KBM-7 (cell line): ENCODE results near the gene ZNF74.
"Not testable (repeated sequence)": the region's sequence is repeated elsewhere in the genome, so short reads cannot be mapped to it uniquely, and the experiment has no call there.

Source experiments
- DNase-seq: peaks from one replicate; pipeline ENCODE4 v3.0.0-alpha.2; 2015
- in situ Hi-C: fragments of 300-500 bp; cut with MboI; formaldehyde crosslinking; loops from 2 replicates; pipeline ENCODE4 v1.14.3; 2020; ENCODE audit warnings: low sequenced_read_pairs, low pct_unique_long_range_greater_than_20kb, mixed read lengths

Gene ZNF74

DNA sequence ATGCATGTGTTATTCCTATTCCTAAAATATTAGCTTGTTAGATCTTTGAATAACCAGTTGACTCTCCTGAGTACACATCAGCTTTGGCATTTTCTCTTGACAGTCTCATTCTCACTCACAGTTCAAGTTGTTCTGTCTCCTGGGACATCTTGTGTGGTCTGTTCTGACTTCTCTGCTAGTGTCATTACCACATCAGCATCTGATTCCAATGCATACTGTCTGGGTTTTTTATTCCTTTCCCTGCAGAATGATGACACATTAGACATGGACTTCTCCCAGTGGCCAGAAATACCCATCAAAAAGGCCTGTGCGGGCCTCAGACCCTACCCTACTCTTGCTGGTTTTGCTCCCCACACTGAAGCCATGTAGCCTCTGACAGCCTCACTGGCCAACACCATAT, 2.7 kb downstream of the ZNF74 start:
- DNase-seq = no peak
- in situ Hi-C loops = no loop called here

GRCh38 chr22:20397498-20397897, 3.5 kb downstream of the ZNF74 start:
- DNase-seq = no peak
- in situ Hi-C loops = no loop called here

DNA sequence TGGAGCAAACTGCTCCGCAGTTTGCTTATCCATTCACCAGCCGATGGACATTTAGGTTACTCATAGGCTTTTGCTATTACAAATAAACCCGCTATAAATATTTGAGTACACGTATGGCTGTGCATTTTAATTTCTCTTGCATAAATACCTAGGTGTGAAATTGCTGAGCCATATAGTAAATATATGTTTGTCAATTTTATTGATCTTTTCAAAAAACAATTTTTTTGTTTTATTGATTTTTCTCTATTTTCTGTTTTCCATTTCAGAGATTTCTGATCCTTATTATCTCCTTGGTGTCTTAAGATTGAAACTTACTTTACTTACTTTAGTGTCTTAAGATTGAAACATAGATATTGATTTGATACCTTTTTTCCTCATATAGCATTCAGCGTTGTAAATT, 4.5 kb downstream of the ZNF74 start:
- in situ Hi-C loops = no loop called here

GRCh38 chr22:20399866-20400605, 6.1 kb downstream of the ZNF74 start:
- in situ Hi-C loops = loop anchor here (25.0 kb wide), 1 partner anchor 362 kb away; the partner anchor contains the start of gene SERPIND1
- DNase-seq = no peak

More for the DNA sequence above, 4.5 kb downstream of the ZNF74 start:
- DNase-seq = no peak

- in situ Hi-C loops = loop anchor here (25.0 kb wide), 1 partner anchor 362 kb away; the partner anchor contains the start of gene SERPIND1
- DNase-seq = no peak
These were observed 6.8 kb downstream of the ZNF74 start for GRCh38 chr22:20400606-20401375.

- in situ Hi-C loops = loop anchor here (25.0 kb wide), 1 partner anchor 361 kb away; the partner anchor contains the start of gene SERPIND1
- no peak for DNase-seq
These were observed 7.5 kb downstream of the ZNF74 start for GRCh38 chr22:20401376-20402014.

DNA sequence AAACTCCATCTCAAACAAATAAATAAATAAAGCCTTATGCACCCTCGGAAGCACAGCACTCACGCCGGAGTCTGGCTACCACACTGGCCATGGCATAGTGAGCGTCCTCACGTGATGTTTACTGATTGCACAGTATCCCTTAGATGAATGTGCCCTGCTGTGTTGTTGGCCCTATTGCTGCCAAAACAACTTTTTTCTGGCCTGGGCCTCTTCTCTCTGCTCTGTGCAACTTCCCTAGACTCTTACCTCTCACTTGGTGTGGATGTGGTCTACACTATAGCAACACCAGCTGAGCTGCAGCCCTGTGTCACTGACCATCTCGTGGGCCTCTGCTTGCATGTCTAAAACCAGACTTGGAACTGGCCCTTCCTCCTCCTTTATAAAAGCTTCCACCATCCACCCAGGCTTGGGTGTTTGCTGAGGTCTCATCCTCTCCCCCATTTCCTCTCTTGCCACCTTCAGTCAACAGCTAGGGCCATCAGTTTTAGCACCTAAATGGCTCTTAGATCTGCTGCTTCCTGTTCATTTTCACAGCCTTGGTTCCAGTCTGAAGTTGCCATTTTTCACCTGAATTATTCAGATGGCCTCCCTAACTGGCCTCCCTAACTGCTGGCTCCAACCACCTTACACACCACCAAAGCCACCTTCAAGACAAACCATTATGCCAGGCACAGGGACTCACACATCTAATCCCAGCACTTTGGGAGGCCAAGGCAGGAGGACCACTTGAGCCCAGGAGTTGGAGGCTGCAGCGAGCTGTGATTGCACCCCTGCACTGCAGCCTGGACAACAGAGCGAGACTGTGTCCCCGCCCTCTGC, 9.2 kb downstream of the ZNF74 start:
- in situ Hi-C loops = loop anchor here (25.0 kb wide), 1 partner anchor 359 kb away; the partner anchor contains the start of gene SERPIND1
- no peak for DNase-seq

- in situ Hi-C loops = loop anchor here (25.0 kb wide), 1 partner anchor 359 kb away; the partner anchor contains the start of gene SERPIND1
- no peak for DNase-seq
These were observed 9.8 kb downstream of the ZNF74 start for GRCh38 chr22:20403779-20404140.

DNA sequence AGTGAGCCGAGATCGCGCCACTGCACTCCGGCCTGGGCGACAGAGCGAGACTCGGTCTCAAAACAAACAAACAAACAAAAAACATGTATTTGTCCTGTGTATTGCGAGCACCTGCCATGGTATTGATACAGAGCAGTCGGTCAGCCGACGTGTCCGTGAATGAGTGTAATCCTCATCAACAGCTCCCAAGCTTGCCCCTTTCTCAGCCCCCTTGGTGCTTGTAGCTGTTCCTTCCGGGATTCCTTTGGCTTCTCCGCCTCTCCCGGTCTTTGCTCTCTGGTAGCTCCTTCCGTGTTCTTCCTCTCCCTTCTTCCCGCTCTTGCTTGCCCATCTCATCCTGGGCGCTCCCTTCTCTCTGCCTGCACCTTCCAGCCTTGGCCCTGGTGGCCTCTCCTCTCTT, 10.9 kb downstream of the ZNF74 start:
- no peak for DNase-seq
- in situ Hi-C loops = loop anchor here (25.0 kb wide), 1 partner anchor 357 kb away; the partner anchor contains the start of gene SERPIND1

DNA sequence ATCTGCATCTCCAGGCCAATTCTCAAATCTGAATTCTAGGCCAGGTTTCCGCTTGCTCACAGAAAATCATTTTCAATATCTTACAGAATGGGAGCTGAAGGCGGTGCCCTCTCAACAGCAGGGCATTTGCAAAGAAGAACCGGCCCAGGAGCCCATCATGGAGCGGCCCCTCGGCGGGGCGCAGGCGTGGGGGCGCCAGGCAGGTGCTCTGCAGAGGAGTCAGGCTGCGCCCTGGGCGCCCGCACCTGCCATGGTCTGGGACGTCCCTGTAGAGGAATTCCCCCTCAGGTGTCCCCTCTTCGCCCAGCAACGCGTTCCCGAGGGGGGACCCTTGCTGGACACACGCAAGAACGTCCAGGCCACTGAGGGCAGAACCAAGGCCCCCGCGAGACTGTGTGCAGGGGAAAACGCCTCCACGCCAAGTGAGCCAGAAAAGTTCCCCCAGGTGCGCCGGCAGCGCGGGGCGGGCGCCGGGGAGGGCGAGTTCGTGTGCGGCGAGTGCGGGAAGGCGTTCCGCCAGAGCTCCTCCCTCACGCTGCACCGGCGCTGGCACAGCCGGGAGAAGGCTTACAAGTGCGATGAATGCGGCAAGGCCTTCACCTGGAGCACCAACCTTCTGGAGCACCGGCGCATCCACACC, 11.5 kb downstream of the ZNF74 start:
- in situ Hi-C loops = loop anchor here (25.0 kb wide), 1 partner anchor 357 kb away; the partner anchor contains the start of gene SERPIND1
- no peak for DNase-seq

DNA sequence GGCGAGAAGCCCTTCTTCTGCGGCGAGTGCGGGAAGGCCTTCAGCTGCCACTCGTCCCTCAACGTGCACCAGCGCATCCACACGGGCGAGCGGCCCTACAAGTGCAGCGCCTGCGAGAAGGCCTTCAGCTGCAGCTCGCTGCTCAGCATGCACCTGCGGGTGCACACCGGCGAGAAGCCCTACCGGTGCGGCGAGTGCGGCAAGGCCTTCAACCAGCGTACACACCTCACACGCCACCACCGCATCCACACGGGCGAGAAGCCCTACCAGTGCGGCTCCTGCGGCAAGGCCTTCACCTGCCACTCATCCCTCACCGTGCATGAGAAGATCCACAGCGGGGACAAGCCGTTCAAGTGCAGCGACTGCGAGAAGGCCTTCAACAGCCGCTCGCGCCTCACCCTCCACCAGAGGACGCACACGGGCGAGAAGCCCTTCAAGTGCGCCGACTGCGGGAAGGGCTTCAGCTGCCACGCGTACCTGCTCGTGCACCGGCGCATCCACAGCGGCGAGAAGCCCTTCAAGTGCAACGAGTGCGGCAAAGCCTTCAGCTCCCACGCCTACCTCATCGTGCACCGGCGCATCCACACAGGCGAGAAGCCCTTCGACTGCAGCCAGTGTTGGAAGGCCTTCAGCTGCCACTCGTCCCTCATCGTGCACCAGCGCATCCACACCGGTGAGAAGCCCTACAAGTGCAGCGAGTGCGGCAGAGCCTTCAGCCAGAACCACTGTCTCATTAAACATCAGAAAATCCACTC, 12.2 kb downstream of the ZNF74 start:
- DNase-seq = no peak
- in situ Hi-C loops = loop anchor here (25.0 kb wide), 1 partner anchor 356 kb away; the partner anchor contains the start of gene SERPIND1

DNA sequence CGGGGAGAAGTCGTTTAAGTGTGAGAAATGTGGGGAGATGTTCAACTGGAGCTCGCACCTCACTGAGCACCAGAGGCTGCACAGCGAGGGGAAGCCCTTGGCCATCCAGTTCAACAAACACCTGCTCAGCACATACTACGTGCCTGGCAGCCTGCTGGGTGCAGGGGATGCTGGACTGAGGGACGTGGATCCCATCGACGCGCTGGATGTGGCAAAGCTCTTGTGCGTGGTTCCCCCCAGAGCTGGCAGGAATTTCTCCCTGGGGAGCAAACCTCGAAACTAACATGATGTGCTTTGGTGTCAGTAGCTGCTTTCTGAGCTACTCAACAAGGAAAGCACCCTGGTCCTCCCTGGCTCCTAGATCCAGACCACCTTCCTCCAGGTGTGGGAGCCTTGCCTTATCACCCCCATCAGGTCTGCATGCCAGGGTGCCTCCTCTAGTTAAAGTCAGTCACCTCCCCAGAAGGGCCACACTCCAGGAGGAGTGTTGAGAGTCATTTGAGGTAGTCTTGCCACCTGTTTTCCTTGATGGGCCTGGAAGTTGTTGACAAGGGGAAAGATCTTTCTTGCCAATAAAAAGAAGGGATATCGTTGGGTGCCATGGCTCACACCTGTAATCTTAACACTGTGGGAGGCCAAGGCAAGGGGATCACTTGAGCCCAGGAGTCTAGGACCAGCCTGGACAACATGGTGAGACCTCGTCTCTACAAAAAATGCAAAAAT, 12.9 kb downstream of the ZNF74 start:
- DNase-seq = no peak
- in situ Hi-C loops = loop anchor here (25.0 kb wide), 1 partner anchor 355 kb away; the partner anchor contains the start of gene SERPIND1

DNA sequence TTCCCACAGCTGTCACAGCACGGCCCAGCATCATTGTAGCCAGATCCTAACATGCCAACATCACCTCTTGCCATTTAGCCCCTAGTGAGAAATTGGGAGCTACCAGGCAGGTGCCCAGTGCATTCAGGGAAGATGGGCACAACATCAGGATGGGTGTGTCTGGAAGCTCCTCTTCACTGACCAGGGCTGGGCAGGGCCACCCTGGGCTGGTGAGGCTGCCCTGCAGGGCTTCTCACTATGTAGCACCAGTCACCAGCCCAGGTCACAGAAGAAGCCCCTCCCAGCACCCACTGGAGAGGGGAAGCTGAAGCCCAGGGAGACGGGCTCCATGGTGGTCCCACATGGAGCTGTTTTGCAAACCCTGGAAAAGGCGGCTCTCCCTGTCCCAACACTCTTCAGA, 13.9 kb downstream of the ZNF74 start:
- no peak for DNase-seq
- in situ Hi-C loops = loop anchor here (25.0 kb wide), 1 partner anchor 354 kb away; the partner anchor contains the start of gene SERPIND1

- in situ Hi-C loops = loop anchor here (25.0 kb wide), 1 partner anchor 353 kb away; the partner anchor contains the start of gene SERPIND1
These were observed 14.9 kb downstream of the ZNF74 start for GRCh38 chr22:20408891-20409290.

GRCh38 chr22:20409385-20409784, 15.4 kb downstream of the ZNF74 start:
- in situ Hi-C loops = loop anchor here (25.0 kb wide), 1 partner anchor 353 kb away; the partner anchor contains the start of gene SERPIND1

More at GRCh38 chr22:20408891-20409290, 14.9 kb downstream of the ZNF74 start:
- no peak for DNase-seq

DNA sequence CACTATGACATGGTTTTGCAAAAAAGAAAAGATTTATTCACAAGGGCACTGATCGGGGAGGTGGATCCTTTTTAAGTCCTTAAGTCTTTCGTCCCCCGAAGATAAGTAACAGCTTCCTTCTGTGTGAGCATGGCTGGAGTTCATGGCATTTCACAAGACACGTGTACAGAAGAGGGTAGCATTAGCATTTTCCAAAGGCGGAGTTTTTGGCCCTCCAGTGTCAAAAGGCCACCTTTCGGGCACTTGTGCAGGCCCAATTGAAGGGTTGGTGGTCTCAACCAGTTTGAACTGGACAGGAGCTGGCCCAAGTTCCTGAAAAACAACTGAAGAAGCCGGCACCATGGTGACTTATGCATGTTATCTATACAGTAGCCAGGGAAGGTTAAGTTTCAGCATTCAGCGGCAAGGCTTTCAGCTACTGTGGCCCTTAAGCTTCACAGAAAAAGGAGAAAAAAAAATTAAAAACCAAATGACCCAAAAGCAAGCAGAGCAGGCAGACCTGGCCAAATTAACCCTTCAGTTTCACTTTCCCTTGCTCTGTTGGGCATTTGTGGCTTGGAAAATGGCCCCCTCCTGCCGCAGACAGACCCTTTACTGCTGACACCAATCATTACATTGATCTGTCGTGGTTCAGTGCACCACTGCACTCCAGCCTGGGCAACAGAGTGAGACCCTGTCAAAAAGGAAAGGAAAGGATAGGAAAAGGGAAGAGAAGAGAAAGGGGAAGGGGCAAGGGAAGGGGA, 18.7 kb downstream of the ZNF74 start:
- in situ Hi-C loops = loop anchor here (25.0 kb wide), 1 partner anchor 350 kb away; the partner anchor contains the start of gene SERPIND1
- DNase-seq = no peak

More at GRCh38 chr22:20409385-20409784, 15.4 kb downstream of the ZNF74 start:
- DNase-seq = not testable (repeated sequence)
